C1 segment of cervical spinal cord (tissue), 14 donors: ENCODE results near the gene NXPH2.

Experiments used
- DNase-seq, 14 donors: peaks; one replicate each; lab custom pipeline; 2025; lab: John Stamatoyannopoulos, UW

Gene NXPH2

GRCh38 chr2:138637686-138638085 lies 142.5 kb downstream of the NXPH2 start:
- no peak for DNase-seq

- no peak for DNase-seq
Measured at GRCh38 chr2:138637061-138637460, 143.1 kb downstream of the NXPH2 start.

- no peak for DNase-seq
Measured at GRCh38 chr2:138633049-138633448, 147.1 kb downstream of the NXPH2 start.

- no peak for DNase-seq
Measured at GRCh38 chr2:138632066-138632620, 148.0 kb downstream of the NXPH2 start.

GRCh38 chr2:138630164-138630563 lies 150.0 kb downstream of the NXPH2 start:
- DNase-seq: no peak

- no peak for DNase-seq
Measured at GRCh38 chr2:138626148-138626547, 154.0 kb downstream of the NXPH2 start.

- DNase-seq: no peak
Measured at GRCh38 chr2:138622613-138623012, 157.6 kb downstream of the NXPH2 start.

- DNase-seq: no peak
Measured at GRCh38 chr2:138621139-138621538, 159.1 kb downstream of the NXPH2 start.

- DNase-seq: no peak
Measured at GRCh38 chr2:138620431-138620830, 159.8 kb downstream of the NXPH2 start.
